HEK293 (cell line): ENCODE results near the gene BLVRB.

ENCODE experiments used
- SP7 ChIP-seq: fragments of 450-650 bp; formaldehyde crosslinking; IDR thresholded peaks from 2 replicates; pipeline ENCODE4 v1.5.1; 2016; ENCODE audit warnings: missing biosample characterization, missing genetic modification characterization
- WT1 ChIP-seq: fragments of 450-650 bp; formaldehyde crosslinking; IDR thresholded peaks from 2 replicates; pipeline ENCODE4 v1.5.1; 2016; ENCODE audit warnings: missing biosample characterization, missing genetic modification characterization
- ZBTB1 ChIP-seq: fragments of 450-650 bp; formaldehyde crosslinking; IDR thresholded peaks from 2 replicates; pipeline ENCODE4 v1.5.1; 2016; ENCODE audit warnings: missing biosample characterization, missing genetic modification characterization
- ZBTB48 ChIP-seq: fragments of 450-650 bp; formaldehyde crosslinking; IDR thresholded peaks from 2 replicates; pipeline ENCODE4 v1.5.1; 2016; ENCODE audit warnings: missing biosample characterization, missing genetic modification characterization
- ZBTB8A ChIP-seq: fragments of 450-650 bp; formaldehyde crosslinking; IDR thresholded peaks from 2 replicates; pipeline ENCODE4 v1.5.1; 2016; ENCODE audit warnings: missing biosample characterization, missing genetic modification characterization
- ZFHX2 ChIP-seq: fragments of 450-650 bp; formaldehyde crosslinking; conservative IDR thresholded peaks from 2 replicates; pipeline ENCODE4 v1.5.1; 2016; ENCODE audit warnings: missing biosample characterization, missing genetic modification characterization
- ZFP41 ChIP-seq: fragments of 450-650 bp; formaldehyde crosslinking; IDR thresholded peaks from 2 replicates; pipeline ENCODE4 v1.5.1; 2016; ENCODE audit warnings: missing biosample characterization, missing genetic modification characterization, borderline replicate concordance
- ZNF10 ChIP-seq: fragments of 450-650 bp; formaldehyde crosslinking; IDR thresholded peaks from 2 replicates; pipeline ENCODE4 v1.5.1; 2017; ENCODE audit warnings: missing biosample characterization, missing genetic modification characterization
- ZNF114 ChIP-seq: fragments of 450-650 bp; formaldehyde crosslinking; IDR thresholded peaks from 2 replicates; pipeline ENCODE4 v1.5.0; 2017; ENCODE audit warnings: missing biosample characterization, missing genetic modification characterization
- ZNF146 ChIP-seq: fragments of 450-650 bp; formaldehyde crosslinking; IDR thresholded peaks from 2 replicates; pipeline ENCODE4 v1.5.1; 2016; ENCODE audit warnings: missing biosample characterization, missing genetic modification characterization
- ZNF19 ChIP-seq: fragments of 450-650 bp; formaldehyde crosslinking; IDR thresholded peaks from 2 replicates; pipeline ENCODE4; 2016; ENCODE audit warnings: missing biosample characterization, missing genetic modification characterization, low read depth
- ZNF2 ChIP-seq: fragments of 450-650 bp; formaldehyde crosslinking; IDR thresholded peaks from 2 replicates; pipeline ENCODE4 v1.5.1; 2016; ENCODE audit warnings: missing biosample characterization, missing genetic modification characterization
- ZNF350 ChIP-seq: fragments of 450-650 bp; formaldehyde crosslinking; IDR thresholded peaks from 2 replicates; pipeline ENCODE4 v1.5.0; 2017; ENCODE audit warnings: missing biosample characterization, mild to moderate bottlenecking, missing genetic modification characterization
- ZNF37A ChIP-seq: fragments of 450-650 bp; IDR thresholded peaks from 2 replicates; pipeline ENCODE4 v1.5.1; 2018; ENCODE audit warnings: missing biosample characterization, missing genetic modification characterization
- ZNF654 ChIP-seq: fragments of 450-650 bp; formaldehyde crosslinking; IDR thresholded peaks from 2 replicates; pipeline ENCODE4 v1.5.1; 2016; ENCODE audit warnings: low read depth, missing biosample characterization, missing genetic modification characterization
- ZNF660 ChIP-seq: fragments of 450-650 bp; IDR thresholded peaks from 2 replicates; pipeline ENCODE4 v1.5.1; 2018; ENCODE audit warnings: missing biosample characterization, mild to moderate bottlenecking, missing genetic modification characterization
- ZNF670 ChIP-seq: fragments of 450-650 bp; formaldehyde crosslinking; IDR thresholded peaks from 2 replicates; pipeline ENCODE4 v1.5.1; 2016; ENCODE audit warnings: missing biosample characterization, missing genetic modification characterization, low read depth
- ZNF837 ChIP-seq: fragments of 450-650 bp; formaldehyde crosslinking; IDR thresholded peaks from 2 replicates; pipeline ENCODE4 v1.5.1; 2016; ENCODE audit warnings: missing biosample characterization, missing genetic modification characterization
- TF ChIP-seq, protein P1 (sequence below): fragments of 450-650 bp; formaldehyde crosslinking; conservative IDR thresholded peaks from 2 replicates; pipeline ENCODE4 v1.5.1; 2016; ENCODE audit warnings: low read depth, missing biosample characterization, missing genetic modification characterization
- TF ChIP-seq, protein P2 (sequence below): fragments of 450-650 bp; formaldehyde crosslinking; IDR thresholded peaks from 2 replicates; pipeline ENCODE4 v1.5.1; 2016; ENCODE audit warnings: missing biosample characterization, missing genetic modification characterization, borderline replicate concordance
- TF ChIP-seq, protein P3 (sequence below): fragments of 450-650 bp; formaldehyde crosslinking; IDR thresholded peaks from 2 replicates; pipeline ENCODE4 v1.5.1; 2016; ENCODE audit warnings: missing biosample characterization, missing genetic modification characterization
- TF ChIP-seq, protein P4 (sequence below): fragments of 450-650 bp; formaldehyde crosslinking; IDR thresholded peaks from 2 replicates; pipeline ENCODE4 v1.5.1; 2016; ENCODE audit warnings: missing biosample characterization, missing genetic modification characterization
- TF ChIP-seq, protein P5 (sequence below): sonication (generic); formaldehyde crosslinking; IDR thresholded peaks from 2 replicates; pipeline ENCODE4 v1.8.1; 2022; ENCODE audit warnings: mild to moderate bottlenecking, moderate library complexity, missing genetic modification reagents
- TF ChIP-seq, protein P6 (sequence below): fragments of 450-650 bp; formaldehyde crosslinking; IDR thresholded peaks from 2 replicates; pipeline ENCODE4 v1.5.1; 2016; ENCODE audit warnings: missing biosample characterization, missing genetic modification characterization

The BLVRB gene

DNA sequence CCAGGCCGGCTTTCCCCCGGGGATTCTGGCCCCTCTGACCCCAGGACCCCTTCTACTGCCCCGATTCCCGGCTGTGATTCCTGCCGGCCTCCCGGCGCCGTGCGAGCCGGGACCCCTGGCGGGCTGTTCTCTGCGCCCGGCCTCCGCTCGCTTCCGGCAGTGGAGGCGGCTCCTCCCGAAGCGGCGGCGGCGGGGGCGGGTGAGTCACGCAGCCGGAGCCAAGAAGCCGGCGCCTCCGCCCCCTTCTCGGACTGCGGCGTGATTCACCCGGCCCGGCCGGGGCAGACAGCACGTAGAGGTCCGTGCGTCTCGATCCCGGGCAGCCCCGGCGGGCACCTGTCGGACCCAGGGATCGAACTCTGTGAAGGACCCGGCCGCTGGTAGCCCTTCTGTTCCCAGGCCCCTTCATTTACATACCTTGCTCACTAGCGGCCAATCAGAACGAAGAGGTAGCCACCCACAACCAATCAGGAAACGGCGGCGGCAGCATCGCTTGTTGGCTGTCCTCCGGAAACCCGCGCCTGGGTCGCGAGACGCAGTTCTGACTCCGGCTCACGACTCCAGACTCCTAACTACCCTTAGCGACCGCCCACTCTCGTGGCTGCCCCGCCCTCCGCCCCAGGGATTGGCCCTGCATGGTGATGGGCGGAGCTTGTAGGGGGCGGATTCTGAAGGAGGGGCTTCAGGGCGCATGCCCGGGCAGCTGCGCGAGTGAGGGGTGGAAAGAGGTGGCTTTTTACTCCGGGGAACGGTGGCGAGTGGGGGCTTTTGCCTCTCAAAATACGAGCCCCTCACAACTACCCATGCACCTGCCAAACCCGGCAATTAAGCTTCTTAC lies 39.9 kb downstream of the BLVRB start, which contains the start of gene SERTAD1 (continued):
- TF ChIP-seq, protein P1, sequence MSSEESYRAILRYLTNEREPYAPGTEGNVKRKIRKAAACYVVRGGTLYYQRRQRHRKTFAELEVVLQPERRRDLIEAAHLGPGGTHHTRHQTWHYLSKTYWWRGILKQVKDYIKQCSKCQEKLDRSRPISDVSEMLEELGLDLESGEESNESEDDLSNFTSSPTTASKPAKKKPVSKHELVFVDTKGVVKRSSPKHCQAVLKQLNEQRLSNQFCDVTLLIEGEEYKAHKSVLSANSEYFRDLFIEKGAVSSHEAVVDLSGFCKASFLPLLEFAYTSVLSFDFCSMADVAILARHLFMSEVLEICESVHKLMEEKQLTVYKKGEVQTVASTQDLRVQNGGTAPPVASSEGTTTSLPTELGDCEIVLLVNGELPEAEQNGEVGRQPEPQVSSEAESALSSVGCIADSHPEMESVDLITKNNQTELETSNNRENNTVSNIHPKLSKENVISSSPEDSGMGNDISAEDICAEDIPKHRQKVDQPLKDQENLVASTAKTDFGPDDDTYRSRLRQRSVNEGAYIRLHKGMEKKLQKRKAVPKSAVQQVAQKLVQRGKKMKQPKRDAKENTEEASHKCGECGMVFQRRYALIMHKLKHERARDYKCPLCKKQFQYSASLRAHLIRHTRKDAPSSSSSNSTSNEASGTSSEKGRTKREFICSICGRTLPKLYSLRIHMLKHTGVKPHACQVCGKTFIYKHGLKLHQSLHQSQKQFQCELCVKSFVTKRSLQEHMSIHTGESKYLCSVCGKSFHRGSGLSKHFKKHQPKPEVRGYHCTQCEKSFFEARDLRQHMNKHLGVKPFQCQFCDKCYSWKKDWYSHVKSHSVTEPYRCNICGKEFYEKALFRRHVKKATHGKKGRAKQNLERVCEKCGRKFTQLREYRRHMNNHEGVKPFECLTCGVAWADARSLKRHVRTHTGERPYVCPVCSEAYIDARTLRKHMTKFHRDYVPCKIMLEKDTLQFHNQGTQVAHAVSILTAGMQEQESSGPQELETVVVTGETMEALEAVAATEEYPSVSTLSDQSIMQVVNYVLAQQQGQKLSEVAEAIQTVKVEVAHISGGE (tag by site-specific recombination): peak; percentile 73
- TF ChIP-seq, protein P2, sequence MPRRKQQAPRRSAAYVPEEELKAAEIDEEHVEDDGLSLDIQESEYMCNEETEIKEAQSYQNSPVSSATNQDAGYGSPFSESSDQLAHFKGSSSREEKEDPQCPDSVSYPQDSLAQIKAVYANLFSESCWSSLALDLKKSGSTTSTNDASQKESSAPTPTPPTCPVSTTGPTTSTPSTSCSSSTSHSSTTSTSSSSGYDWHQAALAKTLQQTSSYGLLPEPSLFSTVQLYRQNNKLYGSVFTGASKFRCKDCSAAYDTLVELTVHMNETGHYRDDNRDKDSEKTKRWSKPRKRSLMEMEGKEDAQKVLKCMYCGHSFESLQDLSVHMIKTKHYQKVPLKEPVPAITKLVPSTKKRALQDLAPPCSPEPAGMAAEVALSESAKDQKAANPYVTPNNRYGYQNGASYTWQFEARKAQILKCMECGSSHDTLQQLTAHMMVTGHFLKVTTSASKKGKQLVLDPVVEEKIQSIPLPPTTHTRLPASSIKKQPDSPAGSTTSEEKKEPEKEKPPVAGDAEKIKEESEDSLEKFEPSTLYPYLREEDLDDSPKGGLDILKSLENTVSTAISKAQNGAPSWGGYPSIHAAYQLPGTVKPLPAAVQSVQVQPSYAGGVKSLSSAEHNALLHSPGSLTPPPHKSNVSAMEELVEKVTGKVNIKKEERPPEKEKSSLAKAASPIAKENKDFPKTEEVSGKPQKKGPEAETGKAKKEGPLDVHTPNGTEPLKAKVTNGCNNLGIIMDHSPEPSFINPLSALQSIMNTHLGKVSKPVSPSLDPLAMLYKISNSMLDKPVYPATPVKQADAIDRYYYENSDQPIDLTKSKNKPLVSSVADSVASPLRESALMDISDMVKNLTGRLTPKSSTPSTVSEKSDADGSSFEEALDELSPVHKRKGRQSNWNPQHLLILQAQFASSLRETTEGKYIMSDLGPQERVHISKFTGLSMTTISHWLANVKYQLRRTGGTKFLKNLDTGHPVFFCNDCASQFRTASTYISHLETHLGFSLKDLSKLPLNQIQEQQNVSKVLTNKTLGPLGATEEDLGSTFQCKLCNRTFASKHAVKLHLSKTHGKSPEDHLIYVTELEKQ: peak; percentile 44; the same call in 1 of the 2 replicates
- TF ChIP-seq SP7 (peak; percentile 80), WT1 (tag by site-specific recombination) (no peak; the same call in 1 of the 2 replicates), ZNF654 (0 out of 2 replicates have a peak, but pooled peaks have one; percentile 5), ZNF350 (no peak), ZNF10 (tag by site-specific recombination) (peak; percentile 46; the same call in 1 of the 2 replicates), ZBTB1 (tag by site-specific recombination) (no peak), ZNF670 (tag by site-specific recombination) (no peak), ZNF19 (tag by site-specific recombination) (no peak), ZFHX2 (tag by site-specific recombination) (peak; percentile 99), ZBTB48 (tag by site-specific recombination) (peak; percentile 73), ZNF2 (tag by site-specific recombination) (peak; percentile 62; the same call in 1 of the 2 replicates), ZNF837 (tag by site-specific recombination) (peak; percentile 95), ZNF114 (no peak), ZNF660 (peak; percentile 94; the same call in 1 of the 2 replicates), ZNF146 (no peak), ZBTB8A (tag by site-specific recombination) (peak; percentile 91), ZNF37A (tag by site-specific recombination) (no peak), ZFP41 (tag by site-specific recombination) (no peak)
- TF ChIP-seq, protein P3, sequence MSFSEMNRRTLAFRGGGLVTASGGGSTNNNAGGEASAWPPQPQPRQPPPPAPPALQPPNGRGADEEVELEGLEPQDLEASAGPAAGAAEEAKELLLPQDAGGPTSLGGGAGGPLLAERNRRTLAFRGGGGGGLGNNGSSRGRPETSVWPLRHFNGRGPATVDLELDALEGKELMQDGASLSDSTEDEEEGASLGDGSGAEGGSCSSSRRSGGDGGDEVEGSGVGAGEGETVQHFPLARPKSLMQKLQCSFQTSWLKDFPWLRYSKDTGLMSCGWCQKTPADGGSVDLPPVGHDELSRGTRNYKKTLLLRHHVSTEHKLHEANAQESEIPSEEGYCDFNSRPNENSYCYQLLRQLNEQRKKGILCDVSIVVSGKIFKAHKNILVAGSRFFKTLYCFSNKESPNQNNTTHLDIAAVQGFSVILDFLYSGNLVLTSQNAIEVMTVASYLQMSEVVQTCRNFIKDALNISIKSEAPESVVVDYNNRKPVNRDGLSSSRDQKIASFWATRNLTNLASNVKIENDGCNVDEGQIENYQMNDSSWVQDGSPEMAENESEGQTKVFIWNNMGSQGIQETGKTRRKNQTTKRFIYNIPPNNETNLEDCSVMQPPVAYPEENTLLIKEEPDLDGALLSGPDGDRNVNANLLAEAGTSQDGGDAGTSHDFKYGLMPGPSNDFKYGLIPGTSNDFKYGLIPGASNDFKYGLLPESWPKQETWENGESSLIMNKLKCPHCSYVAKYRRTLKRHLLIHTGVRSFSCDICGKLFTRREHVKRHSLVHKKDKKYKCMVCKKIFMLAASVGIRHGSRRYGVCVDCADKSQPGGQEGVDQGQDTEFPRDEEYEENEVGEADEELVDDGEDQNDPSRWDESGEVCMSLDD (tag by site-specific recombination): no peak; the same call in 1 of the 2 replicates
- TF ChIP-seq, protein P4, sequence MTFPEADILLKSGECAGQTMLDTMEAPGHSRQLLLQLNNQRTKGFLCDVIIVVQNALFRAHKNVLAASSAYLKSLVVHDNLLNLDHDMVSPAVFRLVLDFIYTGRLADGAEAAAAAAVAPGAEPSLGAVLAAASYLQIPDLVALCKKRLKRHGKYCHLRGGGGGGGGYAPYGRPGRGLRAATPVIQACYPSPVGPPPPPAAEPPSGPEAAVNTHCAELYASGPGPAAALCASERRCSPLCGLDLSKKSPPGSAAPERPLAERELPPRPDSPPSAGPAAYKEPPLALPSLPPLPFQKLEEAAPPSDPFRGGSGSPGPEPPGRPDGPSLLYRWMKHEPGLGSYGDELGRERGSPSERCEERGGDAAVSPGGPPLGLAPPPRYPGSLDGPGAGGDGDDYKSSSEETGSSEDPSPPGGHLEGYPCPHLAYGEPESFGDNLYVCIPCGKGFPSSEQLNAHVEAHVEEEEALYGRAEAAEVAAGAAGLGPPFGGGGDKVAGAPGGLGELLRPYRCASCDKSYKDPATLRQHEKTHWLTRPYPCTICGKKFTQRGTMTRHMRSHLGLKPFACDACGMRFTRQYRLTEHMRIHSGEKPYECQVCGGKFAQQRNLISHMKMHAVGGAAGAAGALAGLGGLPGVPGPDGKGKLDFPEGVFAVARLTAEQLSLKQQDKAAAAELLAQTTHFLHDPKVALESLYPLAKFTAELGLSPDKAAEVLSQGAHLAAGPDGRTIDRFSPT: peak; percentile 93
- TF ChIP-seq, protein P5, sequence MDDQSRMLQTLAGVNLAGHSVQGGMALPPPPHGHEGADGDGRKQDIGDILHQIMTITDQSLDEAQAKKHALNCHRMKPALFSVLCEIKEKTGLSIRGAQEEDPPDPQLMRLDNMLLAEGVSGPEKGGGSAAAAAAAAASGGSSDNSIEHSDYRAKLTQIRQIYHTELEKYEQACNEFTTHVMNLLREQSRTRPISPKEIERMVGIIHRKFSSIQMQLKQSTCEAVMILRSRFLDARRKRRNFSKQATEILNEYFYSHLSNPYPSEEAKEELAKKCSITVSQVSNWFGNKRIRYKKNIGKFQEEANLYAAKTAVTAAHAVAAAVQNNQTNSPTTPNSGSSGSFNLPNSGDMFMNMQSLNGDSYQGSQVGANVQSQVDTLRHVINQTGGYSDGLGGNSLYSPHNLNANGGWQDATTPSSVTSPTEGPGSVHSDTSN (CRISPR knock-in tag): no peak; the same call in 1 of the 2 replicates
- TF ChIP-seq, protein P6, sequence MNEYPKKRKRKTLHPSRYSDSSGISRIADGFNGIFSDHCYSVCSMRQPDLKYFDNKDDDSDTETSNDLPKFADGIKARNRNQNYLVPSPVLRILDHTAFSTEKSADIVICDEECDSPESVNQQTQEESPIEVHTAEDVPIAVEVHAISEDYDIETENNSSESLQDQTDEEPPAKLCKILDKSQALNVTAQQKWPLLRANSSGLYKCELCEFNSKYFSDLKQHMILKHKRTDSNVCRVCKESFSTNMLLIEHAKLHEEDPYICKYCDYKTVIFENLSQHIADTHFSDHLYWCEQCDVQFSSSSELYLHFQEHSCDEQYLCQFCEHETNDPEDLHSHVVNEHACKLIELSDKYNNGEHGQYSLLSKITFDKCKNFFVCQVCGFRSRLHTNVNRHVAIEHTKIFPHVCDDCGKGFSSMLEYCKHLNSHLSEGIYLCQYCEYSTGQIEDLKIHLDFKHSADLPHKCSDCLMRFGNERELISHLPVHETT (tag by site-specific recombination): 0 out of 2 replicates have a peak, but pooled peaks have one; percentile 24
